ENCODE results near the gene RUFY2.

DNA sequence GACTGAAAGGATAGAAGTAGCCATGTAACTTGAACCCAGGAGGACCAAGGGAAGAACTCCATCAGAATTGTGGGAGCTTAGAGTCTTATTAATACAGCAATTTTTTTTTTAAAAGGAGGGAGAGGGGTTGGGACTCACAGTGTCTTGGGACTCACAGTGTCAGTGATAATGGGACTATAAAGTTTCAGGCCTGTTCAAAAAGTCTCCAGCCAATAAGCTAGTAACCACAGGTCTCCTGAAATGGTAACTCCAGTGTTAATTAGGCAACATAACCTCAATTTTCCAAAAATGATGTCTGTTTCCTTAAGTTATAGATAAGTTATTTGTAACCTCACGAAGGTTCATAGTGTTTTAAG lies 77.6 kb downstream of the RUFY2 start:
- TF ChIP-seq, protein P1, sequence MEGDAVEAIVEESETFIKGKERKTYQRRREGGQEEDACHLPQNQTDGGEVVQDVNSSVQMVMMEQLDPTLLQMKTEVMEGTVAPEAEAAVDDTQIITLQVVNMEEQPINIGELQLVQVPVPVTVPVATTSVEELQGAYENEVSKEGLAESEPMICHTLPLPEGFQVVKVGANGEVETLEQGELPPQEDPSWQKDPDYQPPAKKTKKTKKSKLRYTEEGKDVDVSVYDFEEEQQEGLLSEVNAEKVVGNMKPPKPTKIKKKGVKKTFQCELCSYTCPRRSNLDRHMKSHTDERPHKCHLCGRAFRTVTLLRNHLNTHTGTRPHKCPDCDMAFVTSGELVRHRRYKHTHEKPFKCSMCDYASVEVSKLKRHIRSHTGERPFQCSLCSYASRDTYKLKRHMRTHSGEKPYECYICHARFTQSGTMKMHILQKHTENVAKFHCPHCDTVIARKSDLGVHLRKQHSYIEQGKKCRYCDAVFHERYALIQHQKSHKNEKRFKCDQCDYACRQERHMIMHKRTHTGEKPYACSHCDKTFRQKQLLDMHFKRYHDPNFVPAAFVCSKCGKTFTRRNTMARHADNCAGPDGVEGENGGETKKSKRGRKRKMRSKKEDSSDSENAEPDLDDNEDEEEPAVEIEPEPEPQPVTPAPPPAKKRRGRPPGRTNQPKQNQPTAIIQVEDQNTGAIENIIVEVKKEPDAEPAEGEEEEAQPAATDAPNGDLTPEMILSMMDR (conservative IDR thresholded peaks at IDR 0.05) = no peak
- TF ChIP-seq EZH2 (IDR thresholded peaks at IDR 0.05; ENCODE audit: low read depth) = no peak

Measured in PC-9 (cell line).